ENCODE data around the gene TM7SF3.

- TF ChIP-seq CTCF (IDR thresholded peaks at IDR 0.05; ENCODE audit: low read depth, low read length) (no peak), POLR2A (IDR thresholded peaks at IDR 0.05; ENCODE audit: extremely low read depth, insufficient read length) (no peak), MAX (IDR thresholded peaks at IDR 0.05; ENCODE audit: low read depth, low read length) (no peak), MYC (IDR thresholded peaks at IDR 0.05; ENCODE audit: low read depth, low read length) (no peak)
These were observed 47.3 kb downstream of the TM7SF3 start for GRCh38 chr12:26966842-26967241.

Measured in NB4 (cell line).